Astrocyte (in vitro differentiated cells and primary cell): ENCODE data around the gene TMTC2. TPM values are rescaled to one million over a fixed set of nuclear protein-coding genes. Genes with fewer than 3 reads are reported as not detected.

Experiments
- DNase-seq: peaks from one replicate; pipeline ENCODE4 v3.0.0-alpha.2; 2010; ENCODE audit warnings: low read depth
- FAIRE-seq: peaks from 2 replicates; lab custom pipeline; 2011; peaks lifted over from hg19 to GRCh38; lab: Jason Lieb, UNC
- H2AFZ ChIP-seq: 2 replicates; pipeline ENCODE4 v1.6.0; 2012; ENCODE audit warnings: low read depth, low read length, inconsistent platforms
- H3K27ac ChIP-seq: 2 replicates; pipeline ENCODE4 v1.5.1; 2011; ENCODE audit warnings: low read depth, low read length, inconsistent platforms
- H3K27me3 ChIP-seq: 2 replicates; pipeline ENCODE4 v1.6.0; 2011; ENCODE audit warnings: low read length, inconsistent platforms; ENCODE audit not compliant: insufficient read depth
- H3K36me3 ChIP-seq: 2 replicates; pipeline ENCODE4 v1.5.1; 2011; ENCODE audit warnings: low read length, inconsistent platforms; ENCODE audit not compliant: insufficient read depth
- H3K4me1 ChIP-seq: 2 replicates; pipeline ENCODE4 v1.5.1; 2011; ENCODE audit warnings: low read length, inconsistent platforms; ENCODE audit not compliant: insufficient read depth
- H3K4me2 ChIP-seq: 2 replicates; pipeline ENCODE4 v1.6.0; 2012; ENCODE audit warnings: low read length, inconsistent platforms
- H3K4me3 ChIP-seq: 2 replicates; pipeline ENCODE4 v1.5.1; 2011; ENCODE audit warnings: low read depth, mild to moderate bottlenecking, low read length, inconsistent platforms; ENCODE audit not compliant: insufficient read depth
- H3K79me2 ChIP-seq: 2 replicates; pipeline ENCODE4 v1.6.0; 2012; ENCODE audit warnings: mild to moderate bottlenecking, low read length, inconsistent platforms; ENCODE audit not compliant: insufficient read depth
- H3K9ac ChIP-seq: 2 replicates; pipeline ENCODE4 v1.6.0; 2012; ENCODE audit warnings: mild to moderate bottlenecking, low read length, inconsistent platforms
- H3K9me3 ChIP-seq: 2 replicates; pipeline ENCODE4 v1.5.1; 2012; ENCODE audit warnings: low read depth, mild to moderate bottlenecking, low read length, inconsistent platforms; ENCODE audit not compliant: insufficient read depth
- H4K20me1 ChIP-seq: 2 replicates; pipeline ENCODE4 v1.6.0; 2012; ENCODE audit warnings: low read length, inconsistent platforms; ENCODE audit not compliant: insufficient read depth
- H3K27ac Mint-ChIP-seq: one replicate; pipeline ENCODE4 v1.8.0; 2021; ENCODE audit warnings: mild to moderate bottlenecking, mixed read lengths; ENCODE audit not compliant: unreplicated experiment
- H3K27me3 Mint-ChIP-seq: one replicate; pipeline ENCODE4 v1.8.0; 2021; ENCODE audit warnings: low read depth, mixed read lengths; ENCODE audit not compliant: unreplicated experiment
- H3K36me3 Mint-ChIP-seq: one replicate; pipeline ENCODE4 v1.8.0; 2021; ENCODE audit warnings: low read depth, mixed read lengths; ENCODE audit not compliant: unreplicated experiment
- H3K4me1 Mint-ChIP-seq: one replicate; pipeline ENCODE4 v1.8.0; 2021; ENCODE audit warnings: low read depth, mixed read lengths; ENCODE audit not compliant: unreplicated experiment
- H3K4me3 Mint-ChIP-seq: one replicate; pipeline ENCODE4 v1.8.0; 2021; ENCODE audit warnings: mild to moderate bottlenecking, moderate library complexity, mixed read lengths; ENCODE audit not compliant: unreplicated experiment
- H3K9me3 Mint-ChIP-seq: one replicate; pipeline ENCODE4 v1.8.0; 2021; ENCODE audit warnings: mild to moderate bottlenecking, mixed read lengths; ENCODE audit not compliant: unreplicated experiment
- EZH2 ChIP-seq: IDR thresholded peaks from 2 replicates; pipeline ENCODE4 v1.6.1; 2012; ENCODE audit warnings: mild to moderate bottlenecking, low read length, inconsistent platforms; ENCODE audit not compliant: insufficient read depth
- total RNA-seq: library from RNA; stranded (reverse); gene quantifications from 2 replicates; pipeline ENCODE4 v1.2.1, GENCODE V29; 2021
- TF ChIP-seq, protein P1 (sequence below): IDR thresholded peaks from 2 replicates; pipeline ENCODE4 v1.5.1; 2011; ENCODE audit warnings: low read depth, mild to moderate bottlenecking, inconsistent platforms, low read length, moderate library complexity; ENCODE audit not compliant: insufficient read depth

TMTC2 gene
- total RNA-seq, 1 donor from 2014 or later = 2.2 TPM

DNA sequence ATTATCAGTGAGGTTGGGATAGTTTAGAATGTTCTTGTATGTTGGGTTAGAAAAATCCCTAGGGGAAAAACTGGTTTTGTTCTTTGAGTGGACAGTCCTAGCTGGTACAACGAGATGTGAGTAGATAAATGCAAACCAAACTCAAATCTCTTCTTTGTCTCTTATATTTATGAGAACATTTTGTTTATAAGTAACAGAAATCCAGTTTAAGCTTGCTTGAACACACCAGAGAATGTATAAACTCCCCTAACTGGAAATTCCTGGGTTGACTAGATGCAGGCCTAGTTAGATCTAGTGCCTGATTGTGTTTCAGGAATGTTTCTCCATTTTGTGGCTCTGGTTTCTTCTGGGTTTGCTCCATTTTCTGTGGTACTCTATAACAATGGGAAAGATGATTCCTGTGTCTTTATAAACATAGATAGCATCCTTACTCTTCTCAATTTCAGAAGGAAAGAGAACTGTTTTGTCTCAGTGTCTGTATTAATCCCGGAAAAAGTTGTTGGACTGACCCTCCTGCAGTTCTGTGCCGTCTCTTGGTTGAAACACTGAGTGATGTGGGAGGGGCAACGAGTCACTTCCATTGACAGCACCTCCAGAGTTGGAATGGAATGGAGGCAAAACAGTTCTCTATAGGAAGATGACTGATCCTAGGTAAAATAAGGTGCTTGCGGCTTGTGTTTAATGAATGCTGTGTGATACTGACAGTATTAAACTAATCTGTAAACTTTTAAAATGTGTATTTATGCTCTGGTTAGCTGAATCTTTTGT, 244.8 kb downstream of the TMTC2 start:
- Mint-ChIP-seq H3K36me3 (no peaks in the 10 kb centered on the region), H3K4me3 (no peak overlapping the region), H3K27me3 (no peaks in the 10 kb centered on the region), H3K27ac (peak overlapping the region; percentile 83), H3K4me1 (peaks cover 5% of the 10 kb centered on the region), H3K9me3 (peaks cover 2% of the 10 kb centered on the region)
- Histone ChIP-seq H3K9me3 (no peaks in the 10 kb centered on the region), H3K36me3 (no peaks in the 10 kb centered on the region), H3K4me2 (no peak overlapping the region), H2AFZ (peak overlapping the region; percentile 36), H3K27me3 (no peaks in the 10 kb centered on the region), H3K4me1 (no peaks in the 10 kb centered on the region), H3K4me3 (no peak overlapping the region), H4K20me1 (no peaks in the 10 kb centered on the region), H3K9ac (no peak overlapping the region), H3K27ac (no peak overlapping the region), H3K79me2 (no peaks in the 10 kb centered on the region)
- no peak for FAIRE-seq
- no peak for TF ChIP-seq EZH2
- TF ChIP-seq, protein P1, sequence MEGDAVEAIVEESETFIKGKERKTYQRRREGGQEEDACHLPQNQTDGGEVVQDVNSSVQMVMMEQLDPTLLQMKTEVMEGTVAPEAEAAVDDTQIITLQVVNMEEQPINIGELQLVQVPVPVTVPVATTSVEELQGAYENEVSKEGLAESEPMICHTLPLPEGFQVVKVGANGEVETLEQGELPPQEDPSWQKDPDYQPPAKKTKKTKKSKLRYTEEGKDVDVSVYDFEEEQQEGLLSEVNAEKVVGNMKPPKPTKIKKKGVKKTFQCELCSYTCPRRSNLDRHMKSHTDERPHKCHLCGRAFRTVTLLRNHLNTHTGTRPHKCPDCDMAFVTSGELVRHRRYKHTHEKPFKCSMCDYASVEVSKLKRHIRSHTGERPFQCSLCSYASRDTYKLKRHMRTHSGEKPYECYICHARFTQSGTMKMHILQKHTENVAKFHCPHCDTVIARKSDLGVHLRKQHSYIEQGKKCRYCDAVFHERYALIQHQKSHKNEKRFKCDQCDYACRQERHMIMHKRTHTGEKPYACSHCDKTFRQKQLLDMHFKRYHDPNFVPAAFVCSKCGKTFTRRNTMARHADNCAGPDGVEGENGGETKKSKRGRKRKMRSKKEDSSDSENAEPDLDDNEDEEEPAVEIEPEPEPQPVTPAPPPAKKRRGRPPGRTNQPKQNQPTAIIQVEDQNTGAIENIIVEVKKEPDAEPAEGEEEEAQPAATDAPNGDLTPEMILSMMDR = no peak
- no peak for DNase-seq

DNA sequence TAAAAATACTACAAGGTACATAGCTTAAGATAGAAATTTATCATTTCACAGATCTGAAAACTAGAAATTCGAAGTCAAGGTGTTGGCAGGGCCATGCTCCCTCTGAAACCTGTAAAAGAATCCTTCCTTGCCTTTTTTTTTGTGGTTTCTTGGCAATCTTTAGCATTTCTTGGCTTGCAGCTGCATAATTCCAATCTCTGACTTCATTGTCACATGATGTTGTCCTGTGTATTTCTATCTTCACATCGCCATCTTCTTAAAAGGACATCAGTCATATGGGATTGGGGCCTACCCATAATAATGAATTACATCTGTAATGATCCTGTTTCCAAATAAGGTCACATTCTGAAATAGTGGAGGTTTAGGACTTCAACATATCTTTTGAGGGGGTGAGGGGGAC, 250.4 kb downstream of the TMTC2 start:
- Mint-ChIP-seq H3K4me3 (no peak overlapping the region), H3K36me3 (no peaks in the 10 kb centered on the region), H3K27ac (no peak overlapping the region), H3K27me3 (no peaks in the 10 kb centered on the region), H3K4me1 (no peaks in the 10 kb centered on the region), H3K9me3 (peaks cover 2% of the 10 kb centered on the region)
- TF ChIP-seq, protein P1 = no peak
- TF ChIP-seq EZH2 = no peak
- Histone ChIP-seq H3K4me3 (no peak overlapping the region), H3K4me2 (no peak overlapping the region), H3K79me2 (no peaks in the 10 kb centered on the region), H3K27me3 (no peaks in the 10 kb centered on the region), H3K36me3 (no peaks in the 10 kb centered on the region), H3K4me1 (no peaks in the 10 kb centered on the region), H3K9ac (no peak overlapping the region), H4K20me1 (no peaks in the 10 kb centered on the region), H3K9me3 (no peaks in the 10 kb centered on the region), H2AFZ (no peak overlapping the region), H3K27ac (no peak overlapping the region)
- FAIRE-seq (no peak), DNase-seq (peak; percentile 20)

DNA sequence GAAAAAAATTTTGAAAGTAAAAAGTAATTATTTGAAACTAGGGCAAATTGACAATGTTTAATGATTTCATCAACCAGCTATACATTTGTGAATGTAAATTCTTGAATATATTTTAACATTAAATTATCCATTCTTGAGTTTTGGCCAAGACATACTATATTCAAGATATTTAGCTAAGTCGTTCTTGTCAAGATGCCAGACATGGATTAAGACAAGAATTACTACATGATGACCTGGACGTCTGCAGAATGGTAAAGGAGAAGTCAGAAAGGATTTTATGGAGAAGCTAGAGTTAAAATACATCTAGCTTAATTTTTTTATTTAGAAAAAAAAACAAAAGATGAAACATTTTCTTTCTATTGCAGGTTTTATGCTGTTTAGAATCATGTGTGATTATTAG, 255.8 kb downstream of the TMTC2 start:
- Mint-ChIP-seq H3K4me3 (no peak overlapping the region), H3K4me1 (no peaks in the 10 kb centered on the region), H3K27me3 (no peaks in the 10 kb centered on the region), H3K36me3 (no peaks in the 10 kb centered on the region), H3K27ac (no peak overlapping the region), H3K9me3 (peaks cover 2% of the 10 kb centered on the region)
- Histone ChIP-seq H3K4me1 (no peaks in the 10 kb centered on the region), H3K27me3 (no peaks in the 10 kb centered on the region), H3K79me2 (no peaks in the 10 kb centered on the region), H3K4me3 (no peak overlapping the region), H3K27ac (no peak overlapping the region), H3K9ac (no peak overlapping the region), H3K9me3 (no peaks in the 10 kb centered on the region), H2AFZ (no peak overlapping the region), H4K20me1 (no peaks in the 10 kb centered on the region), H3K36me3 (no peaks in the 10 kb centered on the region), H3K4me2 (no peak overlapping the region)
- no peak for FAIRE-seq
- no peak for DNase-seq
- no peak for TF ChIP-seq EZH2
- TF ChIP-seq, protein P1 = no peak
